ENCODE results near the gene ARHGEF5. TPM values are rescaled to one million over a fixed set of nuclear protein-coding genes. Genes with fewer than 3 reads are reported as not detected.
"Not testable (repeated sequence)": the region's sequence is repeated elsewhere in the genome, so short reads cannot be mapped to it uniquely, and the experiment has no call there.

Gene ARHGEF5
- polyA plus RNA-seq, 12 donors: 1.2 to 15.3 (median 2.3) TPM; not detected in 2

DNA sequence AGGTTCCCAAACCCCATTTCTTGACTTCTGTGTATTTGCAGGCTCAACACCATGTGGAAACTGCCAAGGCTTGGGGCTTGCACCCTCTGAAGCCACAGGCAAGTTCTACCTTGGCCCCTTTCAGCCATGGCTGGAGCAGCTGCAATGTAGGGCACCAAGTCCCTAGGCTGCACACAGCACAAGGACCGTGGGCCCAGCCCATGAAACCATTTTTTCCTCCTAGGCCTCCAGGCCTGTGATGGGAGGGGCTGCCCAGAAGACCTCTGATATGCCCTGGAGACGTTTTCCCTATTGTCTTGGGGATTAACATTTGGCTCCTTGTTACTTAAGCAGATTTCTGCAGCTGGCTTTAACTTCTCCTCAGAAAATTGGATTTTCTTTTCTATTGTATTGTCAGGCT is 72.3 kb downstream of the ARHGEF5 start:
- DNase-seq: not testable (repeated sequence)

DNA sequence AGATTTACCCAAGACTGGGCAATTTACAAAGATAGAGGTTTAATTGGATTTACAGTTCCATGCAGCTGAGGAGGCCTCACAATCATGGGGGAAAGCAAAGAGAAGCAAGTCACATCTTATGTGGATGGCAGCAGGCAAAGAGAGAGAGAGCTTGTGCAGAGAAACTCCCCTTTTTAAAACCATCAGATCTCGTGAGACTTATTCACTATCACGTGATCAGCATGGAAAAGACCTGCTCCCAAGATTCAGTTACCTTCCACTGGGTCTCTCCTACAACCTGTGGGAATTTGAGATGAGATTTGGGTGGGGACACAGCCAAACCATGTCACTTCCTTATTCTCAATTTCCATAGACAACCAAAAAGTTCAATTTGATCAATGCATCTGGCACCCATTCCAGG is 73.2 kb downstream of the ARHGEF5 start:
- DNase-seq: no peak

Other genes with a start within 250 kb of the ARHGEF5 start
- gene OR2A2, start 245.8 kb upstream of the ARHGEF5 start, polyA plus RNA-seq (ENCODE audit: insufficient read length in 12 of 12): not detected
- not detected for gene OR2A14, start 232.2 kb upstream of the ARHGEF5 start, polyA plus RNA-seq (ENCODE audit: insufficient read length in 12 of 12)
- 1 to 10 TPM in 5 of 12 donors, under 1 TPM in 4, not detected in 3; 0.45 to 5.2 (median 1.1) TPM for gene CTAGE4, start 171.9 kb upstream of the ARHGEF5 start, polyA plus RNA-seq (ENCODE audit: insufficient read length in 12 of 12)
- gene ARHGEF35, start 159.6 kb upstream of the ARHGEF5 start, polyA plus RNA-seq (ENCODE audit: insufficient read length in 12 of 12): 10 to 100 TPM in 1 of 12 donors, 1 to 10 TPM in 8, under 1 TPM in 2, not detected in 1; 0.82 to 12.9 (median 1.5) TPM
- 1 to 10 TPM in 2 of 12 donors, under 1 TPM in 8, not detected in 2; 0.07 to 1.3 (median 0.41) TPM for gene OR2A42, start 115.8 kb upstream of the ARHGEF5 start, polyA plus RNA-seq (ENCODE audit: insufficient read length in 12 of 12)
- gene OR2A7, start 90.6 kb upstream of the ARHGEF5 start, polyA plus RNA-seq (ENCODE audit: insufficient read length in 12 of 12): 1 to 10 TPM in 6 of 12 donors, under 1 TPM in 4, not detected in 2; 0.62 to 7.5 (median 1.5) TPM
- 1 to 10 TPM in 2 of 12 donors, under 1 TPM in 4, not detected in 6; 0.25 to 2.1 (median 0.36) TPM for gene CTAGE8, start 86.1 kb upstream of the ARHGEF5 start, polyA plus RNA-seq (ENCODE audit: insufficient read length in 12 of 12)
- gene OR2A1, start 43.0 kb upstream of the ARHGEF5 start, polyA plus RNA-seq (ENCODE audit: insufficient read length in 12 of 12): 1 to 10 TPM in 1 of 12 donors, under 1 TPM in 6, not detected in 5; 0.08 to 1.4 (median 0.35) TPM
- gene NOBOX, start 48.3 kb downstream of the ARHGEF5 start, polyA plus RNA-seq (ENCODE audit: insufficient read length in 12 of 12): not detected

All from muscle of arm (tissue), 12 donors.